GM12874 (cell line): ENCODE data around the gene MGAT5B.

Experiments used
- CTCF ChIP-seq: IDR thresholded peaks from 2 replicates; pipeline ENCODE4 v1.5.1; 2011; ENCODE audit warnings: low read depth, mild to moderate bottlenecking, control low read depth, low read length, moderate library complexity; ENCODE audit not compliant: insufficient read depth

MGAT5B gene

GRCh38 chr17:76868669-76869495 is 678 bp downstream of the MGAT5B start:
- no peak for TF ChIP-seq CTCF

- no peak for TF ChIP-seq CTCF
These were observed 1.5 kb downstream of the MGAT5B start for GRCh38 chr17:76869496-76870376.

- no peak for TF ChIP-seq CTCF
These were observed 2.1 kb downstream of the MGAT5B start for GRCh38 chr17:76870377-76870714.

- TF ChIP-seq CTCF = no peak
These were observed 3.5 kb downstream of the MGAT5B start for GRCh38 chr17:76871668-76872067.

GRCh38 chr17:76872221-76872873 is 4.1 kb downstream of the MGAT5B start:
- TF ChIP-seq CTCF = no peak

- TF ChIP-seq CTCF = no peak
These were observed 4.6 kb downstream of the MGAT5B start for GRCh38 chr17:76872874-76873221.

- no peak for TF ChIP-seq CTCF
These were observed 5.7 kb downstream of the MGAT5B start for GRCh38 chr17:76873856-76874255.
